Measurements from ENCODE around the gene PVALEF. TPM values are rescaled to one million over a fixed set of nuclear protein-coding genes. Genes with fewer than 3 reads are reported as not detected.

Gene PVALEF
- total and polyA plus RNA-seq, 2 donors (not counting 3 experiments of a cell fraction or from before 2014, with no cell fraction given) = not detected

- no peak overlapping the region for H2AFZ ChIP-seq (ENCODE audit: low read depth, low read length)
- H3K4me3 ChIP-seq (replicated peaks in 1 of 3; ENCODE audit: insufficient read depth in 1 of 3, low read depth in 1 of 3, low read length in 3 of 3) = no peak overlapping the region
- DNase-seq (ENCODE audit: low read depth, low spot score) (no peak), FAIRE-seq (no peak)
- no peaks in the 10 kb centered on the region for H3K9me1 ChIP-seq (replicated peaks; ENCODE audit: control insufficient read depth, extremely low read depth, insufficient read depth, low read length)
- H3K4me2 ChIP-seq (ENCODE audit: insufficient read depth, low read length) = no peak overlapping the region
- no TSS peak for BruUV-seq (replicated peaks)
- no peaks in the 10 kb centered on the region for H3K36me3 ChIP-seq (ENCODE audit: control insufficient read depth in 2 of 2, extremely low read depth in 1 of 2, insufficient read depth in 2 of 2, low read length in 2 of 2)
- ChIA-PET POLR2A (no interaction called here), CTCF (interaction anchor here (1.5 kb wide), 1 partner anchor 64 kb away, joined by 6 read pairs; no protein-coding TSS in a partner anchor)
- no peaks in the 10 kb centered on the region for H3K4me1 ChIP-seq (ENCODE audit: control insufficient read depth, extremely low read depth, insufficient read depth, low read length)
- intact Hi-C loops (cut with micrococcal nuclease) = no loop called here
- H3K9me3 ChIP-seq (replicated peaks; ENCODE audit: control insufficient read depth, insufficient read depth, low read length) = no peaks in the 10 kb centered on the region
- H3K9ac ChIP-seq (replicated peaks; ENCODE audit: extremely low read depth, insufficient read depth, low read length) = no peak overlapping the region
- dilution Hi-C loops (cut with MboI; ENCODE audit: extremely low pct_ligation_motif_present, low sequenced_read_pairs) = no loop called here
- no peak overlapping the region for H3K27ac ChIP-seq (ENCODE audit: insufficient read depth, low read depth, low read length)
- no peaks in the 10 kb centered on the region for H3K79me2 ChIP-seq (ENCODE audit: control insufficient read depth, insufficient read depth, low read length)
- H3K27me3 ChIP-seq (ENCODE audit: control insufficient read depth in 2 of 2, insufficient read depth in 2 of 2, low read length in 2 of 2) = no peaks in the 10 kb centered on the region
- TF ChIP-seq EZH2 (IDR thresholded peaks at IDR 0.05; ENCODE audit: borderline replicate concordance, low read depth, low read length, severe bottlenecking) (no peak), GATA2 (IDR thresholded peaks at IDR 0.05; ENCODE audit: insufficient read depth, insufficient read length, low read depth, low read length) (no peak), JUN (IDR thresholded peaks at IDR 0.05; ENCODE audit: borderline replicate concordance, insufficient read depth, insufficient read length, low read depth) (no peak), MAX (IDR thresholded peaks at IDR 0.05; ENCODE audit: insufficient read depth, insufficient read length) (no peak), MYC (IDR thresholded peaks at IDR 0.05; ENCODE audit: low read depth, low read length) (no peak), CTCF (IDR thresholded peaks at IDR 0.05; ENCODE audit: extremely low read depth in 1 of 2, insufficient read depth in 1 of 2, low read depth in 1 of 2, low read length in 2 of 2) (no peak), POLR2A (IDR thresholded peaks at IDR 0.05; ENCODE audit: low read depth, low read length) (no peak), FOS (IDR thresholded peaks at IDR 0.05; ENCODE audit: borderline replicate concordance, insufficient read depth, low read length) (no peak), POLR2AphosphoS5 (IDR thresholded peaks at IDR 0.05; ENCODE audit: insufficient read depth, low read depth, low read length) (no peak)
- H4K20me1 ChIP-seq (replicated peaks; ENCODE audit: control insufficient read depth, extremely low read depth, insufficient read depth, low read length) = no peaks in the 10 kb centered on the region
Measured at GRCh38 chr17:81136366-81136765, 28.9 kb upstream of the PVALEF start.
